ENCODE results near the gene INCA1.

DNA sequence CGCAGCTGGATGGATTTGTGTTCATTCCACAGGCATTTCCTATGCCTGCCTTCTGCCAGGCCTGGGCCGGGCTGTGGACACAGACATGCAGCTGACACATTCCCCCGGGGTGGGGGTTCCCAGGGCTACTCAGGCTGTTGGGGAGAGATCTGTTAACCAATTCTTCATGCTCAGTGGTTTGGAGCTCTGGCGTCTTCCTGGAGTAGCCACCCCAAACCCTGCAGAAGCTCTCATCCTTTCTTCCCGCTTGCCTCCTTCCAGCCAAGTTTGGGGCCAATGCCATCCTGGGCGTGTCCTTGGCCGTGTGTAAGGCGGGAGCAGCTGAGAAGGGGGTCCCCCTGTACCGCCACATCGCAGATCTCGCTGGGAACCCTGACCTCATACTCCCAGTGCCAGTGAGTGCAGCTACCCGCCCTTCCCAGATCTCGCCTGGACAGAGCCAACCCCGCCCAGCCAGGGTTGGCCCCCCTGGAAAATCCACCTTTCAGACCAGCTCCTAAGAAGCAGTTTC, 43.8 kb downstream of the INCA1 start:
- TF ChIP-seq, protein P1, sequence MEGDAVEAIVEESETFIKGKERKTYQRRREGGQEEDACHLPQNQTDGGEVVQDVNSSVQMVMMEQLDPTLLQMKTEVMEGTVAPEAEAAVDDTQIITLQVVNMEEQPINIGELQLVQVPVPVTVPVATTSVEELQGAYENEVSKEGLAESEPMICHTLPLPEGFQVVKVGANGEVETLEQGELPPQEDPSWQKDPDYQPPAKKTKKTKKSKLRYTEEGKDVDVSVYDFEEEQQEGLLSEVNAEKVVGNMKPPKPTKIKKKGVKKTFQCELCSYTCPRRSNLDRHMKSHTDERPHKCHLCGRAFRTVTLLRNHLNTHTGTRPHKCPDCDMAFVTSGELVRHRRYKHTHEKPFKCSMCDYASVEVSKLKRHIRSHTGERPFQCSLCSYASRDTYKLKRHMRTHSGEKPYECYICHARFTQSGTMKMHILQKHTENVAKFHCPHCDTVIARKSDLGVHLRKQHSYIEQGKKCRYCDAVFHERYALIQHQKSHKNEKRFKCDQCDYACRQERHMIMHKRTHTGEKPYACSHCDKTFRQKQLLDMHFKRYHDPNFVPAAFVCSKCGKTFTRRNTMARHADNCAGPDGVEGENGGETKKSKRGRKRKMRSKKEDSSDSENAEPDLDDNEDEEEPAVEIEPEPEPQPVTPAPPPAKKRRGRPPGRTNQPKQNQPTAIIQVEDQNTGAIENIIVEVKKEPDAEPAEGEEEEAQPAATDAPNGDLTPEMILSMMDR (IDR thresholded peaks at IDR 0.05; ENCODE audit: borderline replicate concordance, extremely low read depth, low read length, poor library complexity, severe bottlenecking) = no peak
- TF ChIP-seq EZH2 (IDR thresholded peaks at IDR 0.05; ENCODE audit: borderline replicate concordance, low read depth, low read length, severe bottlenecking) = no peak

Measured in DND-41 (cell line).